CD4-positive, alpha-beta T cell (primary cell): ENCODE measurements around the gene INPP4B. TPM values are rescaled to one million over a fixed set of nuclear protein-coding genes. Genes with fewer than 3 reads are reported as not detected.

Experiments
- ATAC-seq: fragments of 200-7000 bp; cut with Tn5 transposase; one replicate; pipeline ENCODE4 v1.10.0; 2022; ENCODE audit warnings: mild to moderate bottlenecking; ENCODE audit not compliant: poor library complexity
- CTCF ChIA-PET: fragments of 350-600 bp; sonication (Branson Sonifier 250); formaldehyde crosslinking; loops from one replicate; lab custom pipeline; 2021; ENCODE audit warnings: antibody characterized with exemption, inconsistent platforms; lab: Charles Lee
- POLR2A ChIA-PET: fragments of 350-600 bp; sonication (Branson Sonifier 250); formaldehyde crosslinking; loops from one replicate; lab custom pipeline; 2021; ENCODE audit warnings: antibody characterized with exemption, inconsistent platforms; lab: Charles Lee
- DNase-seq, 14 experiments: peaks; one replicate each; pipeline ENCODE4 v3.0.0-alpha.2; 2013 to 2020; ENCODE audit warnings: mixed read lengths in 2 of 14
- H3K27ac ChIP-seq, 2 donors: one replicate each; pipeline versions ENCODE4 v1.5.1 to v1.7.0; 2013; ENCODE audit warnings: low read length in 2 of 2, low read depth in 1 of 2, mild to moderate bottlenecking in 1 of 2
- H3K27me3 ChIP-seq, 2 experiments: 1 replicate in 1 of 2; 2 replicates in 1 of 2; pipeline versions ENCODE4 v1.6.1 to v1.7.0; 2013; ENCODE audit warnings: low read length in 2 of 2, control low read depth in 1 of 2, mild to moderate bottlenecking in 1 of 2, moderate library complexity in 1 of 2; ENCODE audit not compliant: insufficient read depth in 2 of 2, control insufficient read depth in 1 of 2
- H3K36me3 ChIP-seq: one replicate; pipeline ENCODE4 v1.6.1; 2013; ENCODE audit warnings: low read length, control low read depth; ENCODE audit not compliant: insufficient read depth
- H3K4me1 ChIP-seq: one replicate; pipeline ENCODE4 v1.6.1; 2013; ENCODE audit warnings: low read length, control low read depth; ENCODE audit not compliant: insufficient read depth
- H3K4me3 ChIP-seq: one replicate; pipeline ENCODE4 v1.5.1; 2013; ENCODE audit warnings: mild to moderate bottlenecking, low read length, moderate library complexity
- H3K9me3 ChIP-seq, 2 experiments: 1 replicate in 1 of 2; 2 replicates in 1 of 2; pipeline versions ENCODE4 v1.6.1 to v1.7.0; 2013; ENCODE audit warnings: low read length in 2 of 2, mild to moderate bottlenecking in 2 of 2, control low read depth in 1 of 2, moderate library complexity in 1 of 2; ENCODE audit not compliant: control insufficient read depth in 1 of 2, insufficient read depth in 1 of 2
- H3K27ac Mint-ChIP-seq: one replicate; pipeline ENCODE4 v1.8.0; 2020; ENCODE audit warnings: mixed read lengths
- H3K27me3 Mint-ChIP-seq: one replicate; pipeline ENCODE4 v1.8.0; 2021; ENCODE audit warnings: mixed read lengths
- H3K36me3 Mint-ChIP-seq: one replicate; pipeline ENCODE4 v1.8.0; 2021; ENCODE audit warnings: low read depth, mixed read lengths
- H3K4me1 Mint-ChIP-seq: one replicate; pipeline ENCODE4 v1.8.0; 2021; ENCODE audit warnings: low read depth, mixed read lengths
- H3K4me3 Mint-ChIP-seq: one replicate; pipeline ENCODE4 v1.8.0; 2020; ENCODE audit warnings: mild to moderate bottlenecking, mixed read lengths
- H3K9me3 Mint-ChIP-seq: one replicate; pipeline ENCODE4 v1.8.0; 2020; ENCODE audit warnings: mixed read lengths
- CTCF ChIP-seq: fragments of 200-600 bp; IDR thresholded peaks from one replicate; pipeline ENCODE4 v1.8.0; 2022; ENCODE audit warnings: antibody characterized with exemption, mild to moderate bottlenecking
- intact Hi-C, 2 experiments: fragments of 100-400 bp; cut with DNase I in 1 of 2; cut with micrococcal nuclease in 1 of 2; formaldehyde crosslinking; loops; one replicate each; pipeline versions ENCODE4 v1.15.1 to v1.9.0; 2023 to 2025; cut with DNase I, micrococcal nuclease
- polyA plus RNA-seq, 2 donors: library from polyadenylated mRNA; unstranded; fragments of 120-200 nt; gene quantifications; one replicate each; pipeline ENCODE4 v1.2.1, GENCODE V29; 2013
- total RNA-seq, 174 experiments: library from RNA in 2 of 174; stranded (reverse) in 2 of 174; gene quantifications; one replicate each; pipeline ENCODE4 v1.2.3 and lab custom pipeline; 2021 to 2026

INPP4B gene
- 10 to 100 TPM; 50.7 to 53.8 TPM for total RNA-seq
- polyA plus RNA-seq (2013, experiment 1 of 2), result 58.1 TPM
- polyA plus RNA-seq (2013, experiment 2 of 2), result 66.3 TPM
- 50.6 to 574 (median 248) reads per million in 172 experiments for total RNA-seq (lab: John Stamatoyannopoulos, UW)

- DNase-seq (peak; percentile 21 to 71 (median 46)), ATAC-seq (peak; percentile 63)
- intact Hi-C loops, result loop anchor here (2.0 to 10.0 kb wide), 14 partner anchors 121 to 1687 kb away; partner anchors contain the start of genes USP38 (in 1 of the 2) and ZNF330 (in 1 of the 2)
- H3K36me3 Mint-ChIP-seq, result peaks cover 12% of the 10 kb centered on the region
- peaks cover 14% of the 10 kb centered on the region for H3K4me1 Mint-ChIP-seq
- peak within 1 kb of the TSS; percentile 47 for H3K27ac Mint-ChIP-seq
- peaks cover 24% of the 10 kb centered on the region for H3K4me1 ChIP-seq
- CTCF ChIA-PET, result interaction anchor here (1.3 to 1.8 kb wide), 2 partner anchors 563 to 719 kb away, joined by 4 to 7 read pairs; no protein-coding TSS in a partner anchor
- H3K9me3 ChIP-seq, result peaks cover 0 to 4% of the 10 kb centered on the region in 2 experiments
- H3K27me3 Mint-ChIP-seq, result peaks cover 22% of the 10 kb centered on the region
- H3K36me3 ChIP-seq, result no peaks in the 10 kb centered on the region
- no peaks in the 10 kb centered on the region for H3K9me3 Mint-ChIP-seq
- no peak within 1 kb of the TSS for H3K27ac ChIP-seq
- peak within 1 kb of the TSS; percentile 67 for H3K4me3 ChIP-seq
- TF ChIP-seq CTCF, result no peak
- H3K27me3 ChIP-seq, result peaks cover 4 to 12% of the 10 kb centered on the region in 2 experiments
- peak within 1 kb of the TSS; percentile 89 for H3K4me3 Mint-ChIP-seq
- POLR2A ChIA-PET, result interaction anchor here (0.7 to 1.2 kb wide), 7 partner anchors 142 to 722 kb away, joined by 3 to 5 read pairs (median 3); no protein-coding TSS in a partner anchor
Measured at GRCh38 chr4:142846108-142846728, at the start of gene INPP4B. Gene INPP4B, minus strand, starts transcription at chr4:142846301.

GRCh38 chr4:142893012-142893411, 46.9 kb upstream of the INPP4B start:
- POLR2A ChIA-PET, result no interaction called here
- no peak for TF ChIP-seq CTCF
- Histone ChIP-seq H3K4me1 (no peaks in the 10 kb centered on the region), H3K27ac (no peak overlapping the region), H3K9me3 (peaks cover 0 to 10% of the 10 kb centered on the region in 2 experiments), H3K27me3 (no peaks in the 10 kb centered on the region), H3K4me3 (no peak overlapping the region), H3K36me3 (no peaks in the 10 kb centered on the region)
- Mint-ChIP-seq H3K4me3 (no peak overlapping the region), H3K27ac (no peak overlapping the region), H3K4me1 (no peaks in the 10 kb centered on the region), H3K27me3 (no peaks in the 10 kb centered on the region), H3K36me3 (no peaks in the 10 kb centered on the region), H3K9me3 (peaks cover 10% of the 10 kb centered on the region)
- no peak for ATAC-seq
- intact Hi-C loops, result no loop called here
- DNase-seq, result no peak
- CTCF ChIA-PET, result no interaction called here

DNA sequence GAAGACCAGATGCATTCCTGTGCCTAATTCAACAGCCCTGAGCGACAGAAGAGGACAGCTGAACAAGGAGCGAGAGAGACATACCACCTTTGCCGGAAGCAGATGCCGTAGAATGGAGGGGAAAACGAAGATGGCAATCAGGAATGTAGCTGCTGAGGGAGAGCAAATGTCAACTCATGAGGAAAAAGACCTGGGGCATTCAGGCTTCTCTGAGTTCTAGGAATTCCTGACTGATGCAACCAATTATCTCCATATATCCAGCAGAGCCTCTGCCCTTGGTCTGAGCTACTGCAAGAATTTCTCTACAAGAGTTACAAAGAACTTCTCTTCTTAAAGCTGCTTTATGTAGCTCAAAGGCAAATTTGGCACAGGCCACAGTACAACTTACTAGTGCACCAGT, 40.5 kb upstream of the INPP4B start:
- Mint-ChIP-seq H3K36me3 (no peaks in the 10 kb centered on the region), H3K4me1 (no peaks in the 10 kb centered on the region), H3K4me3 (no peak overlapping the region), H3K27me3 (no peaks in the 10 kb centered on the region), H3K27ac (no peak overlapping the region), H3K9me3 (no peaks in the 10 kb centered on the region)
- Histone ChIP-seq H3K9me3 (no peaks in the 10 kb centered on the region), H3K36me3 (no peaks in the 10 kb centered on the region), H3K4me3 (no peak overlapping the region), H3K27ac (no peak overlapping the region), H3K27me3 (peaks cover 0 to 5% of the 10 kb centered on the region in 2 experiments), H3K4me1 (no peaks in the 10 kb centered on the region)
- DNase-seq (no peak), ATAC-seq (no peak)
- ChIA-PET CTCF (no interaction called here), POLR2A (no interaction called here)
- intact Hi-C loops, result no loop called here
- no peak for TF ChIP-seq CTCF
